ENCODE measurements around the gene THPO. TPM values are rescaled to one million over a fixed set of nuclear protein-coding genes. Genes with fewer than 3 reads are reported as not detected.
"Not testable (repeated sequence)": the region's sequence is repeated elsewhere in the genome, so short reads cannot be mapped to it uniquely, and the experiment has no call there.

THPO gene
- total RNA-seq, 1 donor from 2014 or later: 0.41 TPM

- Mint-ChIP-seq H3K36me3 (peaks cover 15% of the 10 kb centered on the region), H3K27ac (no peak overlapping the region), H3K27me3 (no peaks in the 10 kb centered on the region), H3K4me1 (ENCODE audit: unreplicated experiment) (peaks cover 38% of the 10 kb centered on the region), H3K9me3 (no peaks in the 10 kb centered on the region), H3K4me3 (no peak overlapping the region)
- no peak for DNase-seq (ENCODE audit: extremely low spot score, unreplicated experiment)
- no peak for TF ChIP-seq CTCF (conservative IDR thresholded peaks at IDR 0.05)
Observed at GRCh38 chr3:184343200-184343876, 34.7 kb downstream of the THPO start.

- peaks cover 40% of the 10 kb centered on the region for H3K4me1 Mint-ChIP-seq (ENCODE audit: unreplicated experiment)
- peaks cover 19% of the 10 kb centered on the region for H3K36me3 Mint-ChIP-seq
- TF ChIP-seq CTCF (conservative IDR thresholded peaks at IDR 0.05): no peak
- no peaks in the 10 kb centered on the region for H3K27me3 Mint-ChIP-seq
- no peak for DNase-seq (ENCODE audit: extremely low spot score, unreplicated experiment)
- H3K27ac Mint-ChIP-seq: no peak overlapping the region
- H3K4me3 Mint-ChIP-seq: no peak overlapping the region
- no peaks in the 10 kb centered on the region for H3K9me3 Mint-ChIP-seq
Observed at GRCh38 chr3:184341925-184342324, 36.1 kb downstream of the THPO start.

- H3K27me3 Mint-ChIP-seq; H3K9me3 Mint-ChIP-seq; DNase-seq (ENCODE audit: extremely low spot score, unreplicated experiment); H3K4me3 Mint-ChIP-seq: not testable (repeated sequence)
- Mint-ChIP-seq H3K4me1 (ENCODE audit: unreplicated experiment) (peaks cover 37% of the 10 kb centered on the region), H3K27ac (peak overlapping the region; percentile 88), H3K36me3 (peaks cover 14% of the 10 kb centered on the region)
Observed at GRCh38 chr3:184339451-184340135, 38.4 kb downstream of the THPO start.

- Mint-ChIP-seq H3K4me1 (ENCODE audit: unreplicated experiment) (peaks cover 37% of the 10 kb centered on the region), H3K4me3 (peak overlapping the region; percentile 79), H3K9me3 (no peaks in the 10 kb centered on the region), H3K27me3 (no peaks in the 10 kb centered on the region), H3K27ac (peak overlapping the region; percentile 88), H3K36me3 (peaks cover 17% of the 10 kb centered on the region)
- DNase-seq (ENCODE audit: extremely low spot score, unreplicated experiment): no peak
- TF ChIP-seq CTCF (conservative IDR thresholded peaks at IDR 0.05): no peak
Observed at GRCh38 chr3:184339001-184339400, 39.0 kb downstream of the THPO start.

- Mint-ChIP-seq H3K9me3 (no peaks in the 10 kb centered on the region), H3K27ac (peak overlapping the region; percentile 98), H3K36me3 (peaks cover 18% of the 10 kb centered on the region), H3K4me1 (ENCODE audit: unreplicated experiment) (peaks cover 37% of the 10 kb centered on the region), H3K4me3 (peak overlapping the region; percentile 91), H3K27me3 (no peaks in the 10 kb centered on the region)
- peak; percentile 82 for DNase-seq (ENCODE audit: extremely low spot score, unreplicated experiment)
- peak; percentile 41 for TF ChIP-seq CTCF (conservative IDR thresholded peaks at IDR 0.05)
Observed at GRCh38 chr3:184338511-184338945, 39.5 kb downstream of the THPO start.

GRCh38 chr3:184337981-184338380 is 40.0 kb downstream of the THPO start:
- no peaks in the 10 kb centered on the region for H3K27me3 Mint-ChIP-seq
- peak overlapping the region; percentile 91 for H3K4me3 Mint-ChIP-seq
- peak overlapping the region; percentile 98 for H3K27ac Mint-ChIP-seq
- no peak for DNase-seq (ENCODE audit: extremely low spot score, unreplicated experiment)
- TF ChIP-seq CTCF (conservative IDR thresholded peaks at IDR 0.05): no peak
- H3K4me1 Mint-ChIP-seq (ENCODE audit: unreplicated experiment): peaks cover 33% of the 10 kb centered on the region
- peaks cover 19% of the 10 kb centered on the region for H3K36me3 Mint-ChIP-seq
- no peaks in the 10 kb centered on the region for H3K9me3 Mint-ChIP-seq

All from type B pancreatic cell (in vitro differentiated cells).